Hypothalamus (tissue), 51 donors: Measurements from ENCODE around the gene BARHL1.

Source experiments
- DNase-seq, 51 donors: peaks; one replicate each; lab custom pipeline; 2025; lab: John Stamatoyannopoulos, UW

BARHL1 gene

GRCh38 chr9:132582276-132582785 is at the start of gene BARHL1:
TSS of gene BARHL1 (plus strand) at chr9:132582606. CDS start at chr9:132582798, 192 bp downstream.
- no peak for DNase-seq

- no peak for DNase-seq
These were observed 47.6 kb upstream of the BARHL1 start for GRCh38 chr9:132534832-132535231.

- no peak for DNase-seq
These were observed 46.3 kb upstream of the BARHL1 start for GRCh38 chr9:132536124-132536523.

- no peak for DNase-seq
These were observed 45.1 kb upstream of the BARHL1 start for GRCh38 chr9:132537352-132537751.

- no peak for DNase-seq
These were observed 44.3 kb upstream of the BARHL1 start for GRCh38 chr9:132538071-132538470.

- no peak for DNase-seq
These were observed 43.3 kb upstream of the BARHL1 start for GRCh38 chr9:132539096-132539495.

GRCh38 chr9:132541051-132541450 is 41.4 kb upstream of the BARHL1 start:
- DNase-seq, result no peak

GRCh38 chr9:132541870-132542830 is 40.3 kb upstream of the BARHL1 start:
- no peak for DNase-seq

- no peak for DNase-seq
These were observed 39.2 kb upstream of the BARHL1 start for GRCh38 chr9:132543251-132543650.

- DNase-seq, result no peak
These were observed 38.4 kb upstream of the BARHL1 start for GRCh38 chr9:132543960-132544359.

GRCh38 chr9:132545578-132545977 is 36.8 kb upstream of the BARHL1 start:
- no peak for DNase-seq

- peak in 13 of 51 donors; percentile 1 to 33 (median 9) for DNase-seq
These were observed 36.0 kb upstream of the BARHL1 start for GRCh38 chr9:132546148-132547051.

GRCh38 chr9:132547052-132547431 is 35.4 kb upstream of the BARHL1 start:
- no peak for DNase-seq

- DNase-seq, result no peak
These were observed 35.0 kb upstream of the BARHL1 start for GRCh38 chr9:132547436-132547835.

GRCh38 chr9:132547976-132548730 is 34.3 kb upstream of the BARHL1 start:
- no peak for DNase-seq

GRCh38 chr9:132548751-132549640 is 33.4 kb upstream of the BARHL1 start:
- no peak for DNase-seq

- DNase-seq, result no peak
These were observed 30.9 kb upstream of the BARHL1 start for GRCh38 chr9:132551556-132551955.

GRCh38 chr9:132552041-132552440 is 30.4 kb upstream of the BARHL1 start:
- no peak for DNase-seq

GRCh38 chr9:132554755-132555154 is 27.7 kb upstream of the BARHL1 start:
- DNase-seq, result no peak
